HG03159 (cell line): ENCODE measurements around the gene DDX52.
A peak's percentile ranks its signal among the peaks of the same experiment; 100 is the strongest.
"Not testable (repeated sequence)": the region's sequence is repeated elsewhere in the genome, so short reads cannot be mapped to it uniquely, and the experiment has no call there.

Experiments
- ATAC-seq: cut with Tn5 transposase; IDR thresholded peaks from one replicate; pipeline ENCODE4 v1.9.1; 2021; ENCODE audit warnings: mild to moderate bottlenecking, moderate library complexity; ENCODE audit not compliant: unreplicated experiment

DDX52 gene

GRCh38 chr17:37657202-37657601 lies 14.0 kb upstream of the DDX52 start:
- ATAC-seq = no peak

- ATAC-seq = no peak
Measured at GRCh38 chr17:37651849-37652248, 8.6 kb upstream of the DDX52 start.

GRCh38 chr17:37650419-37651003 lies 7.3 kb upstream of the DDX52 start:
- ATAC-seq = no peak

- no peak for ATAC-seq
Measured at GRCh38 chr17:37648555-37648954, 5.3 kb upstream of the DDX52 start.

- no peak for ATAC-seq
Measured at GRCh38 chr17:37647856-37648255, 4.6 kb upstream of the DDX52 start.

GRCh38 chr17:37643869-37644268 lies 623 bp upstream of the DDX52 start:
- ATAC-seq = no peak

- ATAC-seq = no peak
Measured at GRCh38 chr17:37642681-37643080, 565 bp downstream of the DDX52 start.

GRCh38 chr17:37640015-37640414 lies 3.2 kb downstream of the DDX52 start:
- no peak for ATAC-seq

GRCh38 chr17:37637956-37638355 lies 5.3 kb downstream of the DDX52 start:
- no peak for ATAC-seq

GRCh38 chr17:37616430-37616829 lies 26.8 kb downstream of the DDX52 start:
- ATAC-seq = not testable (repeated sequence)

- no peak for ATAC-seq
Measured at GRCh38 chr17:37614823-37615222, 28.4 kb downstream of the DDX52 start.

GRCh38 chr17:37614391-37614790 lies 28.9 kb downstream of the DDX52 start:
- no peak for ATAC-seq

- no peak for ATAC-seq
Measured at GRCh38 chr17:37610971-37611370, 32.3 kb downstream of the DDX52 start.

GRCh38 chr17:37610041-37610420 lies 33.2 kb downstream of the DDX52 start:
- not testable (repeated sequence) for ATAC-seq

GRCh38 chr17:37609170-37610040 lies 33.8 kb downstream of the DDX52 start, which contains the start of gene SYNRG:
SYNRG (minus strand) TSS chr17:37609418; CDS start chr17:37609355, 63 bp downstream.
- peak; percentile 81 for ATAC-seq

GRCh38 chr17:37608351-37609169 lies 34.7 kb downstream of the DDX52 start:
- peak; percentile 23 for ATAC-seq

- no peak for ATAC-seq
Measured at GRCh38 chr17:37607637-37608331, 35.5 kb downstream of the DDX52 start.

- no peak for ATAC-seq
Measured at GRCh38 chr17:37605813-37606505, 37.3 kb downstream of the DDX52 start.

- ATAC-seq = no peak
Measured at GRCh38 chr17:37605081-37605480, 38.2 kb downstream of the DDX52 start.

- no peak for ATAC-seq
Measured at GRCh38 chr17:37604556-37604955, 38.7 kb downstream of the DDX52 start.
